Lower leg skin (tissue), 3 donors: Measurements from ENCODE around the gene PPP1R12A.

Source experiments
- CTCF ChIP-seq, 3 donors: fragments of 450-650 bp; IDR thresholded peaks; one replicate each; pipeline ENCODE4 v1.5.1; 2016; ENCODE audit warnings: antibody characterized with exemption in 3 of 3, mild to moderate bottlenecking in 3 of 3, moderate library complexity in 2 of 3
- POLR2A ChIP-seq, 2 donors: fragments of 450-650 bp; IDR thresholded peaks; one replicate each; pipeline ENCODE4 v1.6.1; 2016 to 2017; ENCODE audit warnings: antibody characterized with exemption in 2 of 2, mild to moderate bottlenecking in 1 of 2, moderate library complexity in 1 of 2

DNA sequence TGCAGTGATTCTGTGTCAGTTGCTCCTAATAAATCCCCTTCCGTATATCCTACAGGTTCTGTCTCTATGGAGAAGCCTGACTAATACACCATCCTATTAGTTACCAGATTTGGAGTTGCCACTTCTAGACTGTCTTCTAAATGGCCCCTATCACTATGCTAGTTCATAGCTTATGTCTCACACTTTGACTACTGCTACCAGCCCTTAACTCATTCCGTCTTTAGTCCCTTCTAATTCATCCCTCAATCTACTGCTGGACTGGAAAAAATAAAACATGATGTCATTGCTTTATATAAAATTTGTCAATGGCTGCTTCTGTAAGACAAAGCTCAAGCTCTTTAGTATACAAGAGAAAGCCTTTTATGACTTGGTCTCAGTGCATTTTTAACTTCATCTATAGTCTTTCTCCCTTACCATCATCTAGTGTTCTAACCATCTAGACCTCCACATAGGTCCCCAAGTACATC, 99.5 kb downstream of the PPP1R12A start:
- TF ChIP-seq CTCF (IDR thresholded peaks at IDR 0.05) (no peak), POLR2A (IDR thresholded peaks at IDR 0.05) (no peak)
